HL-60/S4 treated with phorbol 12-myristate 13-acetate at 8.2 ng/mL for 4 days and 3 days (cell line): ENCODE results near the gene CFAP70.

Experiments
- in situ Hi-C: fragments of 300-500 bp; cut with MboI; formaldehyde crosslinking; loops from 2 replicates; pipeline ENCODE4 v1.15.0; 2022; ENCODE audit warnings: low sequenced_read_pairs

The CFAP70 gene

DNA sequence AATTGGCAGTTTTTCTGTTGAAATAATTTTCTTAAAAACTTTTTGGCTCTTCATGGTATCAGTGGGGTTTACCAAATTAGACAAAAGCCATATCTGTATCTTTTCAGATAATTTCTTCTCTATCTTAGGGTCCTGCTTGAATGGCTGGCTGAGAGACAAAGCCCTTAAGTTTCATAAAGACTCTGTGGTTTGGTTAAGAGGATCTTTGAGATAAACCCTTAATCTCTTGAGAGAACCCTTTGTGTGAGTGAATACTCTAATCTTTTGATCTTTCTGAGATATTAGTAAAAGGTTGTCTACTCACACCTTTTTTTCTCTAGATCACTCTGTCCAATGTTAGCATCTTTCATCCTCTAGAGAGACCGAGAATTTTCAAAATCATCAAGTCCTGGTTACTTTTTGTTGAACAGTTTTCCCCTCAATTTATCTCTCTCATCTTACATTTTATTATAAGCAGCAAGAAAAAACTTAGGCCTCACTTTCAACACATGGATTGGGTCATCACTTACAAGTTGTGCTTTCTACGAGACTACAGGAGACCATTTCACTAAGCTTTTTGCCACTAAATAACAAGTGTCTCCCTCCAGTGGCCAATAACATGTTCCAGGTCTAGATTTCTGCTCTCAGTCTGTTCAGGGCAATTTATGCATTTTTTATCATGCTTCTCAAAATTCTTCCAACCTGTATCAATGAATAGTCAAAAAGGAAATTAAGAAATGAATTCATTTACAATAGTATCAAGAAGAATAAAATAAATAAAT lies 140.1 kb downstream of the CFAP70 start:
- in situ Hi-C loops = no loop called here

DNA sequence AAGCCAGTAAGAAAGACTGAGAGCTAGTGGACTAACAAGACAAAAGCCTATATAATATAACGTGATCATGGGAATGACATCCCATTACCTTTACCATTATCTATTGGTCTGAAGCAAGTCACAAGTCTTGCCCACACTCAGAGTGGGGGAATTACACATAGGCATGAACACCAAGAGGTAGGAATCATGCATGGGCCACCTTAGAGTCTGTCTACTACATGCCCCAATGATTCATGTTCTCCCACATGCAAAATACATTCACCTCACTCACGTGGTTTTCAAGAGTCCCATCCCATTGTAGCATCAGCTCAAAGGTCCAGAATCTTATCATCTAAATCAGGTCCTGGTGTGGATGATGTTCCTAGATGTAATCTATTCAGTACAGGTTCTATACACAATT lies 141.0 kb downstream of the CFAP70 start:
- in situ Hi-C loops = no loop called here

DNA sequence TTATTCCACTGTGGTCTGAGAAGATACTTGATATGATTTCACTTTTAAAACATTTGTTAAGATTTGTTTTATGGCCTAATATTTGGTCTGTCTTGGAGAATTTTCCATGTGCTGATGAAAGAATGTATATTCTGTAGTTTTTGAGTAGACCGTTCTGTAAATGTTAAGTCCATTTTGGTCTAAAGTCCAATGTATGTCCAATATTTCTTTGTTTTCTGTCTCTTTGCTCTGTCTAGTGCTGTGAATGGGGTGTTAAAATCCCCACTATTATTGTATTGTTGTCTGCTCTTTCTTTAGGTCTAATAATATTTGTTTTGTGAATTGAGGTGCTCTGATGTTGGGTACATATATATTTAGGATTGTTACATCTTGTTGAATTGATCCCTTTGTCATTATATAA lies 142.9 kb downstream of the CFAP70 start:
- in situ Hi-C loops = no loop called here

- in situ Hi-C loops = no loop called here
Measured at GRCh38 chr10:73211106-73211811, 147.4 kb downstream of the CFAP70 start.

DNA sequence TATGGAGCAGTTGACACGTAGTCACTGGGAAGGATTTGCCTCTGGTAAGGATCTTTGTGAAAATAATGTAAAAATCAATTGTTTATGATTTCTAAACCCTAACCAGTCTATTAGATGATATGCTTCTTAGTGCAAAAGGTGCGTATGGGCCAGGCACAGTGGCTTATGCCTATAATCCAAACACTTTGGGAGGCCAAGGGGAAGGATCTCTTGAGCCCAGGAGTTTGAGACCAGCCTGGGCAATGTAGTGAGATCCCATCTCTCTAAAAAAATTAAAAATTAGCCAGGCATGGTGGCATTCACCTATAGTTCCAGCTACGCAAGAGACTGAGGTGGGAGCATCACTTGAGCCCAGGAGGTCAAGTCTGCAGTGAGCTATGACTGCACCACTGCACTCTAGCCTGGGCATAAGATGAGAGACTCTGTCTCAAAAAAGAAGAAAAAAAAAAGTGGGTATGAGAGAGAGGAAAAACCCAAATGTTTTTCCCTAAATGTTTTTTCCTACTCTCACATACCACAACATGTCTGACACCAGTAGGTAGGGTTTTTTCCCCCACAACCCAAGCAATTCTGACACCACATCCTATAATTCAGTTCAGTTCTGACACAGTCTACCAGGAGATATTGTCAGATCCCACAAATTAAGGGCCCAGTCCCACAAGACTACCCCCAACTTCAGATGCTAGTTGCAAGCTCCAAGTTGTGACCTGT lies 148.1 kb downstream of the CFAP70 start:
- in situ Hi-C loops = no loop called here

GRCh38 chr10:73209705-73210104 lies 149.0 kb downstream of the CFAP70 start:
- in situ Hi-C loops = no loop called here

DNA sequence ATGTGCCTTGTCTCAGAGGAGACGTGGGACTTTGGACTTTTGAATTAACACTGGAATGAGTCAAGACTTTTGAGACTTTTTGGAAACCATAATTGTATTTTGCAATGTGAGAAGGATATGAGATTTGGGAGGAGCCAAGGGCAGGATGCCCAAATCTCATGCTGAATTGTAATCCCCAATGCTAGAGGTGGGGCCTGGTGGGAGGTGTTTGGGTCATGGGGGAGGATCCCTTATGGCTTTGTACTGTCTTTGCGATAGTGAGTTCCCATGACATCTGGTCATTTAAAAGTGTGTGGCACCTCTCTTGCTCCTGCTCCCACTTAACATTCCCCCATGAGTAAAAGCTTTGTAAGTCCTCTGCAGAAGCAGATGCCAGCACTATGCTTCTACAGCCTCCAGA lies 150.8 kb downstream of the CFAP70 start:
- in situ Hi-C loops = no loop called here

- in situ Hi-C loops = no loop called here
Measured at GRCh38 chr10:73206385-73206784, 152.3 kb downstream of the CFAP70 start.

DNA sequence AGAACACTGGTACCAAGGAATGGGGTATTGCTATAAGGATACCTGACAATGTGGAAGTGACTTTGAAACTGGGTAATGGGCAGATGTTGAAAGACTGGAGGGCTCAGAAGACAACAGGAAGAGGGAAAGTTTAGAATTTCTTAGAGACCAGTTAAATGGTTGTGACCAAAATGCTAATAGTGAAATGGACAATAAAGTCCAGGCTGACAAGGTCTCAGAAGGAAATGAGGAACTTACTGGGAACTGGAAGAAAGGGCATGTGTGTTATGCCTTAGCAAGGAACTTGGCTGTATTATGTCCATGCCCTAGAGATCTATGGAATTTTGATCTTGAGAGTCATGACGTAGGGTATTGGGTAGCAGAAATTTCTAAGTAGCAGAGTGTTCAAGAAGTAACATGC lies 152.8 kb downstream of the CFAP70 start:
- in situ Hi-C loops = no loop called here

GRCh38 chr10:73205081-73205480 lies 153.6 kb downstream of the CFAP70 start:
- in situ Hi-C loops = no loop called here
